A549 (cell line): Measurements from ENCODE around the gene DEFB132. TPM values are rescaled to one million over a fixed set of nuclear protein-coding genes. Genes with fewer than 3 reads are reported as not detected.

ENCODE experiments used
- BHLHE40 ChIP-seq: IDR thresholded peaks from 2 replicates; pipeline ENCODE4 v1.6.1; 2012; ENCODE audit warnings: low read depth, low read length, inconsistent platforms
- CBX8 ChIP-seq: fragments of 200-600 bp; sonication (generic); IDR thresholded peaks from 2 replicates; pipeline ENCODE4 v1.6.1; 2016
- CEBPB ChIP-seq, 2 experiments: fragments of >200 bp in 1 of 2; sonication (Bioruptor Twin) in 1 of 2; formaldehyde crosslinking in 1 of 2; IDR thresholded peaks; 2 replicates each; pipeline ENCODE4 v1.6.1; 2012 to 2016
- CHD2 ChIP-seq: fragments of 150-350 bp; IDR thresholded peaks from 2 replicates; pipeline ENCODE4 v1.6.1; 2014; ENCODE audit warnings: low read length; ENCODE audit not compliant: partially characterized antibody
- CTCF ChIP-seq: fragments of >200 bp; sonication (Bioruptor Twin); formaldehyde crosslinking; IDR thresholded peaks from 3 replicates; pipeline ENCODE4 v1.5.1; 2016
- E2F6 ChIP-seq: IDR thresholded peaks from 2 replicates; pipeline ENCODE4 v1.6.1; 2012; ENCODE audit warnings: low read depth, borderline replicate concordance
- ESRRA ChIP-seq: fragments of 150-350 bp; IDR thresholded peaks from 2 replicates; pipeline ENCODE4 v1.6.1; 2014; ENCODE audit warnings: mild to moderate bottlenecking, low read length, borderline replicate concordance
- FOSB ChIP-seq: fragments of 250-450 bp; sonication (Bioruptor Pico); IDR thresholded peaks from 2 replicates; pipeline ENCODE4 v1.5.0; 2020; ENCODE audit warnings: mild to moderate bottlenecking, moderate library complexity
- FOSL2 ChIP-seq, 2 experiments: fragments of 450-650 bp in 1 of 2; fragments of >200 bp in 1 of 2; sonication (Bioruptor Twin) in 1 of 2; formaldehyde crosslinking; IDR thresholded peaks; 2 replicates each; pipeline versions ENCODE4 v1.5.0 to v1.6.1; 2016 to 2020; ENCODE audit warnings: mild to moderate bottlenecking in 1 of 2, moderate library complexity in 1 of 2
- FOXS1 ChIP-seq: fragments of 250-450 bp; sonication (Bioruptor Pico); IDR thresholded peaks from 2 replicates; pipeline ENCODE4 v1.5.0; 2020; ENCODE audit warnings: mild to moderate bottlenecking, moderate library complexity
- HDAC2 ChIP-seq: fragments of 200-600 bp; sonication (generic); IDR thresholded peaks from 2 replicates; pipeline ENCODE4 v1.6.1; 2016
- HEYL ChIP-seq: fragments of 250-450 bp; sonication (Bioruptor Pico); IDR thresholded peaks from 2 replicates; pipeline ENCODE4 v1.8.0; 2021; ENCODE audit warnings: mild to moderate bottlenecking, moderate library complexity
- HOXA7 ChIP-seq: fragments of 250-450 bp; sonication (Bioruptor Pico); IDR thresholded peaks from 2 replicates; pipeline ENCODE4 v1.5.0; 2020; ENCODE audit warnings: mild to moderate bottlenecking, moderate library complexity
- JUNB ChIP-seq: fragments of >200 bp; sonication (Bioruptor Twin); formaldehyde crosslinking; IDR thresholded peaks from 2 replicates; pipeline ENCODE4 v1.6.1; 2016
- KDM1A ChIP-seq: fragments of 200-600 bp; sonication (generic); IDR thresholded peaks from 2 replicates; pipeline ENCODE4 v1.6.1; 2016; ENCODE audit warnings: low read depth, mild to moderate bottlenecking
- MAFK ChIP-seq: fragments of 450-650 bp; IDR thresholded peaks from 2 replicates; pipeline ENCODE4 v1.6.1; 2014; ENCODE audit not compliant: partially characterized antibody
- MAX ChIP-seq: IDR thresholded peaks from 2 replicates; pipeline ENCODE4 v1.6.1; 2012
- MAZ ChIP-seq: fragments of 150-350 bp; IDR thresholded peaks from 2 replicates; pipeline ENCODE4 v1.6.1; 2014; ENCODE audit warnings: antibody characterized with exemption, low read depth, low read length, borderline replicate concordance
- NPAS2 ChIP-seq: fragments of 250-450 bp; sonication (Bioruptor Pico); IDR thresholded peaks from 2 replicates; pipeline ENCODE4 v1.8.0; 2022; ENCODE audit warnings: mild to moderate bottlenecking, moderate library complexity, borderline replicate concordance
- NR3C1 ChIP-seq: fragments of >200 bp; sonication (Bioruptor Twin); formaldehyde crosslinking; IDR thresholded peaks from 3 replicates; pipeline ENCODE4 v1.6.1; 2017
- PHF8 ChIP-seq: fragments of 200-600 bp; sonication (generic); IDR thresholded peaks from 2 replicates; pipeline ENCODE4 v1.6.1; 2016; ENCODE audit warnings: low read depth, mild to moderate bottlenecking, antibody characterized with exemption, moderate library complexity, borderline replicate concordance
- POLR2A ChIP-seq: IDR thresholded peaks from 2 replicates; pipeline ENCODE4 v1.6.1; 2012; ENCODE audit warnings: mild to moderate bottlenecking, low read length
- POLR2AphosphoS2 ChIP-seq: conservative IDR thresholded peaks from 2 replicates; pipeline ENCODE4 v1.6.1; 2012; ENCODE audit warnings: low read length, improper control_type of control experiment, inconsistent platforms
- RAD21 ChIP-seq, 2 experiments: fragments of >200 bp in 1 of 2; sonication (Bioruptor Twin) in 1 of 2; formaldehyde crosslinking in 1 of 2; IDR thresholded peaks in 1 of 2; conservative IDR thresholded peaks in 1 of 2; 2 replicates in 1 of 2; 3 replicates in 1 of 2; pipeline ENCODE4 v1.6.1; 2012 to 2018; ENCODE audit warnings: inconsistent platforms in 1 of 2
- RCOR1 ChIP-seq: fragments of 150-350 bp; IDR thresholded peaks from 2 replicates; pipeline ENCODE4 v1.6.1; 2014; ENCODE audit warnings: antibody characterized with exemption, low read length, low read depth
- RFX5 ChIP-seq: fragments of 450-650 bp; IDR thresholded peaks from 2 replicates; pipeline ENCODE4 v1.7.1; 2014; ENCODE audit warnings: antibody characterized with exemption, mild to moderate bottlenecking, moderate library complexity
- SREBF2 ChIP-seq: fragments of 450-650 bp; IDR thresholded peaks from 2 replicates; pipeline ENCODE4 v1.6.1; 2014; ENCODE audit warnings: mild to moderate bottlenecking, moderate library complexity
- ZSCAN20 ChIP-seq: fragments of 250-450 bp; sonication (Bioruptor Pico); IDR thresholded peaks from 2 replicates; pipeline ENCODE4 v1.8.0; 2022; ENCODE audit warnings: mild to moderate bottlenecking, moderate library complexity
- polyA plus RNA-seq, 4 experiments: library from polyadenylated mRNA; depleted of rRNA in 3 of 4; stranded (reverse); fragments of >200 nt; fragmentation: RNase III in 1 of 4; extraction: RNeasy Plus Mini Kit Qiagen cat#74134 plus additional on column Dnase treatment in 1 of 4; gene quantifications; 2 replicates in 3 of 4; 3 replicates in 1 of 4; pipeline ENCODE4 v1.2.3, GENCODE V29; 2011 to 2017
- TF ChIP-seq, protein P1 (sequence below): fragments of >200 bp; sonication (Bioruptor Twin); formaldehyde crosslinking; IDR thresholded peaks from 2 replicates; pipeline ENCODE4 v1.6.1; 2016
- TF ChIP-seq, protein P2 (sequence below): fragments of 450-650 bp; IDR thresholded peaks from 2 replicates; pipeline ENCODE4 v1.6.1; 2014; ENCODE audit warnings: antibody characterized with exemption
- TF ChIP-seq, protein P3 (sequence below): fragments of 200-600 bp; sonication (generic); IDR thresholded peaks from 2 replicates; pipeline ENCODE4 v1.6.1; 2016; ENCODE audit warnings: antibody characterized with exemption, mild to moderate bottlenecking, moderate library complexity
- TF ChIP-seq, protein P4 (sequence below): fragments of >200 bp; sonication (Bioruptor Twin); formaldehyde crosslinking; IDR thresholded peaks from 3 replicates; pipeline ENCODE4 v1.6.1; 2016
- TF ChIP-seq, protein P5 (sequence below): fragments of 250-450 bp; sonication (Bioruptor Pico); IDR thresholded peaks from 2 replicates; pipeline ENCODE4 v1.5.0; 2020; ENCODE audit warnings: low read depth, mild to moderate bottlenecking, moderate library complexity

DEFB132 gene
- polyA plus RNA-seq, 2 of the 4 experiments (the other 2 are of a cell fraction), result not detected

- TF ChIP-seq RCOR1, result no peak
- TF ChIP-seq CBX8, result no peak
- TF ChIP-seq RAD21 (conservative IDR thresholded peaks at IDR 0.05 in 1 of 2, IDR thresholded peaks at IDR 0.05 in 1 of 2), result peak; percentile 5 to 46; a peak in 3 of 5 replicates
- TF ChIP-seq E2F6, result peak; percentile 94
- TF ChIP-seq HDAC2, result peak; percentile 75; the same call in 1 of the 2 replicates
- TF ChIP-seq FOSL2 (IDR thresholded peaks at IDR 0.05), result no peak
- no peak; the same call in 1 of the 2 replicates for TF ChIP-seq FOSL2 (CRISPR knock-in tag; IDR thresholded peaks at IDR 0.05)
- TF ChIP-seq POLR2A, result peak; percentile 51
- no peak for TF ChIP-seq FOSB (CRISPR knock-in tag)
- TF ChIP-seq CEBPB (IDR thresholded peaks at IDR 0.05), result peak; percentile 70 to 88
- no peak for TF ChIP-seq POLR2AphosphoS2
- TF ChIP-seq MAZ, result peak; percentile 47; the same call in 1 of the 2 replicates
- TF ChIP-seq ZSCAN20 (CRISPR knock-in tag), result no peak
- TF ChIP-seq, protein P1, sequence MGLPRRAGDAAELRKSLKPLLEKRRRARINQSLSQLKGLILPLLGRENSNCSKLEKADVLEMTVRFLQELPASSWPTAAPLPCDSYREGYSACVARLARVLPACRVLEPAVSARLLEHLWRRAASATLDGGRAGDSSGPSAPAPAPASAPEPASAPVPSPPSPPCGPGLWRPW, result no peak
- TF ChIP-seq, protein P2, sequence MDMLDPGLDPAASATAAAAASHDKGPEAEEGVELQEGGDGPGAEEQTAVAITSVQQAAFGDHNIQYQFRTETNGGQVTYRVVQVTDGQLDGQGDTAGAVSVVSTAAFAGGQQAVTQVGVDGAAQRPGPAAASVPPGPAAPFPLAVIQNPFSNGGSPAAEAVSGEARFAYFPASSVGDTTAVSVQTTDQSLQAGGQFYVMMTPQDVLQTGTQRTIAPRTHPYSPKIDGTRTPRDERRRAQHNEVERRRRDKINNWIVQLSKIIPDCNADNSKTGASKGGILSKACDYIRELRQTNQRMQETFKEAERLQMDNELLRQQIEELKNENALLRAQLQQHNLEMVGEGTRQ, result peak; percentile 70
- TF ChIP-seq, protein P3, sequence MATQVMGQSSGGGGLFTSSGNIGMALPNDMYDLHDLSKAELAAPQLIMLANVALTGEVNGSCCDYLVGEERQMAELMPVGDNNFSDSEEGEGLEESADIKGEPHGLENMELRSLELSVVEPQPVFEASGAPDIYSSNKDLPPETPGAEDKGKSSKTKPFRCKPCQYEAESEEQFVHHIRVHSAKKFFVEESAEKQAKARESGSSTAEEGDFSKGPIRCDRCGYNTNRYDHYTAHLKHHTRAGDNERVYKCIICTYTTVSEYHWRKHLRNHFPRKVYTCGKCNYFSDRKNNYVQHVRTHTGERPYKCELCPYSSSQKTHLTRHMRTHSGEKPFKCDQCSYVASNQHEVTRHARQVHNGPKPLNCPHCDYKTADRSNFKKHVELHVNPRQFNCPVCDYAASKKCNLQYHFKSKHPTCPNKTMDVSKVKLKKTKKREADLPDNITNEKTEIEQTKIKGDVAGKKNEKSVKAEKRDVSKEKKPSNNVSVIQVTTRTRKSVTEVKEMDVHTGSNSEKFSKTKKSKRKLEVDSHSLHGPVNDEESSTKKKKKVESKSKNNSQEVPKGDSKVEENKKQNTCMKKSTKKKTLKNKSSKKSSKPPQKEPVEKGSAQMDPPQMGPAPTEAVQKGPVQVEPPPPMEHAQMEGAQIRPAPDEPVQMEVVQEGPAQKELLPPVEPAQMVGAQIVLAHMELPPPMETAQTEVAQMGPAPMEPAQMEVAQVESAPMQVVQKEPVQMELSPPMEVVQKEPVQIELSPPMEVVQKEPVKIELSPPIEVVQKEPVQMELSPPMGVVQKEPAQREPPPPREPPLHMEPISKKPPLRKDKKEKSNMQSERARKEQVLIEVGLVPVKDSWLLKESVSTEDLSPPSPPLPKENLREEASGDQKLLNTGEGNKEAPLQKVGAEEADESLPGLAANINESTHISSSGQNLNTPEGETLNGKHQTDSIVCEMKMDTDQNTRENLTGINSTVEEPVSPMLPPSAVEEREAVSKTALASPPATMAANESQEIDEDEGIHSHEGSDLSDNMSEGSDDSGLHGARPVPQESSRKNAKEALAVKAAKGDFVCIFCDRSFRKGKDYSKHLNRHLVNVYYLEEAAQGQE, result peak; percentile 64
- no peak for TF ChIP-seq KDM1A
- TF ChIP-seq, protein P4, sequence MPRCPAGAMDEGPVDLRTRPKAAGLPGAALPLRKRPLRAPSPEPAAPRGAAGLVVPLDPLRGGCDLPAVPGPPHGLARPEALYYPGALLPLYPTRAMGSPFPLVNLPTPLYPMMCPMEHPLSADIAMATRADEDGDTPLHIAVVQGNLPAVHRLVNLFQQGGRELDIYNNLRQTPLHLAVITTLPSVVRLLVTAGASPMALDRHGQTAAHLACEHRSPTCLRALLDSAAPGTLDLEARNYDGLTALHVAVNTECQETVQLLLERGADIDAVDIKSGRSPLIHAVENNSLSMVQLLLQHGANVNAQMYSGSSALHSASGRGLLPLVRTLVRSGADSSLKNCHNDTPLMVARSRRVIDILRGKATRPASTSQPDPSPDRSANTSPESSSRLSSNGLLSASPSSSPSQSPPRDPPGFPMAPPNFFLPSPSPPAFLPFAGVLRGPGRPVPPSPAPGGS, result peak; percentile 96
- no peak for TF ChIP-seq HEYL (CRISPR knock-in tag)
- TF ChIP-seq CHD2, result peak; percentile 63
- TF ChIP-seq JUNB, result no peak
- no peak for TF ChIP-seq BHLHE40
- no peak for TF ChIP-seq NR3C1
- TF ChIP-seq MAFK, result no peak
- peak; percentile 97 for TF ChIP-seq MAX
- no peak for TF ChIP-seq ESRRA
- no peak for TF ChIP-seq NPAS2 (CRISPR knock-in tag)
- no peak for TF ChIP-seq FOXS1
- TF ChIP-seq, protein P5, sequence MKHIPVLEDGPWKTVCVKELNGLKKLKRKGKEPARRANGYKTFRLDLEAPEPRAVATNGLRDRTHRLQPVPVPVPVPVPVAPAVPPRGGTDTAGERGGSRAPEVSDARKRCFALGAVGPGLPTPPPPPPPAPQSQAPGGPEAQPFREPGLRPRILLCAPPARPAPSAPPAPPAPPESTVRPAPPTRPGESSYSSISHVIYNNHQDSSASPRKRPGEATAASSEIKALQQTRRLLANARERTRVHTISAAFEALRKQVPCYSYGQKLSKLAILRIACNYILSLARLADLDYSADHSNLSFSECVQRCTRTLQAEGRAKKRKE (CRISPR knock-in tag), result no peak
- TF ChIP-seq PHF8, result peak; percentile 84; the same call in 1 of the 2 replicates
- TF ChIP-seq SREBF2, result no peak
- TF ChIP-seq CTCF, result peak; percentile 31; the same call in 2 of the 3 replicates
- no peak for TF ChIP-seq HOXA7 (CRISPR knock-in tag)
- peak; percentile 50; the same call in 1 of the 2 replicates for TF ChIP-seq RFX5
These were observed 39.8 kb downstream of the DEFB132 start, which contains the start of gene ZCCHC3 (continued) for GRCh38 chr20:297098-297924.
